ENCODE measurements around the gene CCDC97.

DNA sequence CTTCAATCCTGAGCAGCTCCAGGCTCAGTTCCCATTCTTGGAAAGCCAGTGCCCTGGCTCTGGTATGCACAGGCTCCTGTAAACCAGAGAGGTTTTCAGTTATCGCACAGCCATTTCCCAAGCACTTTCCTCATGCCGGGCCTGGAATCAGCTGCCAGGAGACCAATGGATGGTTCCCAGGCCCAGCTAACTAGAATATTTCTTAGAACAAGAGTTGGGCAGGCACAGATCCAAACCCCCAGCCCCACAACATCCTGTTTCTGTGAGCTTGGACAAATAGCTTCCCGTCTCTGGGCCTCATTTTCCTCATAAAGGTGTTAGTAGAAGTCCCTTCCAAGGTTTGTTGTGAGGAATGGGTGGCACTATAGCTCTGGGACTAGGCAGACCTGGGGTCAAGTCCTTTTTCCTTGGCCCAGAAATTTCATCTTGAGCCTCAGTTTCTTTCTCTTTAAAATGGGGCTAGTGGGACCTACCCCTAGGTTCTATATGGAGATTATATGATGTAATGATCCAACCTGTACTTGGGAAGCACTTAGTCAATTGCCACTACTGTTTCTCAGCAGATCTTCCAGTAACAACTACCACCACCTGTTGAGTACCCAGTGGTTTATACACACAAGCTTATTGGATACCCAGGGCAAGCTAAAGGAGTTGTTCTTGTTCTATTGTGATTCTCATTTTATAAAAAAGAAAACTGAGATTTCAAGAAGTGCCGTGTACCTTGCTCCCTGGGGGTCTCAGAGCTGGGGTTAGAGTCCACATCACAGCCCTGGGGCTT is 5.1 kb upstream of the CCDC97 start:
- TF ChIP-seq, protein P1, sequence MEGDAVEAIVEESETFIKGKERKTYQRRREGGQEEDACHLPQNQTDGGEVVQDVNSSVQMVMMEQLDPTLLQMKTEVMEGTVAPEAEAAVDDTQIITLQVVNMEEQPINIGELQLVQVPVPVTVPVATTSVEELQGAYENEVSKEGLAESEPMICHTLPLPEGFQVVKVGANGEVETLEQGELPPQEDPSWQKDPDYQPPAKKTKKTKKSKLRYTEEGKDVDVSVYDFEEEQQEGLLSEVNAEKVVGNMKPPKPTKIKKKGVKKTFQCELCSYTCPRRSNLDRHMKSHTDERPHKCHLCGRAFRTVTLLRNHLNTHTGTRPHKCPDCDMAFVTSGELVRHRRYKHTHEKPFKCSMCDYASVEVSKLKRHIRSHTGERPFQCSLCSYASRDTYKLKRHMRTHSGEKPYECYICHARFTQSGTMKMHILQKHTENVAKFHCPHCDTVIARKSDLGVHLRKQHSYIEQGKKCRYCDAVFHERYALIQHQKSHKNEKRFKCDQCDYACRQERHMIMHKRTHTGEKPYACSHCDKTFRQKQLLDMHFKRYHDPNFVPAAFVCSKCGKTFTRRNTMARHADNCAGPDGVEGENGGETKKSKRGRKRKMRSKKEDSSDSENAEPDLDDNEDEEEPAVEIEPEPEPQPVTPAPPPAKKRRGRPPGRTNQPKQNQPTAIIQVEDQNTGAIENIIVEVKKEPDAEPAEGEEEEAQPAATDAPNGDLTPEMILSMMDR (conservative IDR thresholded peaks at IDR 0.05; ENCODE audit: low read depth, low read length) = no peak
- no peak for TF ChIP-seq EZH2phosphoT487 (IDR thresholded peaks at IDR 0.05; ENCODE audit: borderline replicate concordance, low read length)
- TF ChIP-seq EZH2 (IDR thresholded peaks at IDR 0.05; ENCODE audit: low read length, unreplicated experiment) = no peak

All from PC-3 (cell line).